Measurements from ENCODE around the gene GGT6.

DNA sequence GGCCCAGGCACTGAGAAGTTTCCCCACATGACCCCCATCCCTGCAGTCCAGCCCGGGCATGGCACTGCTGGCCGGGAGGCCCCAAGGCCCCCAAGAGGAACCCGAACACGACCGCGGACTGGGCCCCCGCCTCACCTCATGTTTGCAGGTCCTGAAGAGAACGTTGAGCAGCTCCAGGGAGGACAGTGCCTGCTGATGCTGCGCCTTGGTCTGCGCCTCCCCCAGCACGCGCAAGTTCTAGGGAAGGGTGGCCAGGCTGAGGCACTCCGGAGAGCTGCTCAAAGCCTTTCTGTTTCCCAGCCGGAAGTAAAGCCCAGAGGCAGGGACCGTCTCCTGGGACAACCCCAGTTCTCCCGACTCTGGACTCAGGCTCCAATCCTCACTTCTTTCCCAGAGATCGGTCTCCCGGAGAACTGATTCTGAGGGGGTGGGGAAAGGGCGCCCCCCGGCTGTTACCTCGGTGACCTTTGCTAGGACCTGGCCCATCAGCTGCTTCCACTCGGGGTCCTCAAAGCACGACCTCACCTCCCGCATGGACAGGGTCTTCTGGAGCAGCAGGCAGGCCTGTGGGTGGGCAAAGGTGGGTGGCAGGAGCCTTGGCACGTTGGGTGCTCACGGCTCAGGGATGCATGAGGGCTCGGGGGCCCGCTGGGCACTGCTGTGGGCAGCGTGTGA lies 18.9 kb downstream of the GGT6 start:
- no peak for TF ChIP-seq POLR2A (IDR thresholded peaks at IDR 0.05)
- TF ChIP-seq, protein P1, sequence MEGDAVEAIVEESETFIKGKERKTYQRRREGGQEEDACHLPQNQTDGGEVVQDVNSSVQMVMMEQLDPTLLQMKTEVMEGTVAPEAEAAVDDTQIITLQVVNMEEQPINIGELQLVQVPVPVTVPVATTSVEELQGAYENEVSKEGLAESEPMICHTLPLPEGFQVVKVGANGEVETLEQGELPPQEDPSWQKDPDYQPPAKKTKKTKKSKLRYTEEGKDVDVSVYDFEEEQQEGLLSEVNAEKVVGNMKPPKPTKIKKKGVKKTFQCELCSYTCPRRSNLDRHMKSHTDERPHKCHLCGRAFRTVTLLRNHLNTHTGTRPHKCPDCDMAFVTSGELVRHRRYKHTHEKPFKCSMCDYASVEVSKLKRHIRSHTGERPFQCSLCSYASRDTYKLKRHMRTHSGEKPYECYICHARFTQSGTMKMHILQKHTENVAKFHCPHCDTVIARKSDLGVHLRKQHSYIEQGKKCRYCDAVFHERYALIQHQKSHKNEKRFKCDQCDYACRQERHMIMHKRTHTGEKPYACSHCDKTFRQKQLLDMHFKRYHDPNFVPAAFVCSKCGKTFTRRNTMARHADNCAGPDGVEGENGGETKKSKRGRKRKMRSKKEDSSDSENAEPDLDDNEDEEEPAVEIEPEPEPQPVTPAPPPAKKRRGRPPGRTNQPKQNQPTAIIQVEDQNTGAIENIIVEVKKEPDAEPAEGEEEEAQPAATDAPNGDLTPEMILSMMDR (IDR thresholded peaks at IDR 0.05) = no peak
